Measurements from ENCODE around the gene PRKD1. TPM values are rescaled to one million over a fixed set of nuclear protein-coding genes. Genes with fewer than 3 reads are reported as not detected.

The PRKD1 gene
- total RNA-seq, 2 experiments from 2014 or later: not detected

DNA sequence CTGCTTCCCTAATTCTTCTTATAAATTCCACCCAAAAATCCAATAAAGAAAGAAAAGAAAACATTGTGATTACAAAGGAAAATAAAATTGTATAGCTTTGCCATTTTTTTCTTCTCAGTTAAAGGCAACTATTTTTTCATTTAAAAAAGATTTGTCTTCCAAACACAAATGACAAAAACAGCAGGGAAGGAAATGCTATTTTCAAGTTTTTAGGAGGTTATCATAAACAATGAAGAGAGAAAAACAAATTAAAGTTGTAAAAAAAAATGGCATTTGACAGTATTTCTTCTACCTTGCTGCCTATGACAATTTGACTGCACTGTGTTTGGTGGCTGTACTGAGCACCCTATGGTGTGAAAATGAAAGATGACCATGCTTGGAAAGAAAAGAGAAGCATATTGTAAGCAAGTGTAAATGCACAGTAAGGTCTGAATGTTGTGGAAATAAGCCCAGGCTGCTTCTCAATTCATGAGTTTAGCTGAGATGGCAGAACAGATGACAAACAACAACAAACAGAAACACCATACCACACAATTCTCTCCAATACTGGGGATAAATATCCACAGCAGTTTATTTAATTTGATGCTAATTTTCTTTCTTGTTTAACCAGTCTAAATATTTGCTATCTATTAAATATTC, 109.8 kb downstream of the PRKD1 start:
- H3K4me3 ChIP-seq (ENCODE audit: low read length): no peak overlapping the region
- Mint-ChIP-seq H3K4me1 (ENCODE audit: low read depth) (no peaks in the 10 kb centered on the region), H3K4me3 (no peak overlapping the region), H3K27ac (no peak overlapping the region), H3K27me3 (no peaks in the 10 kb centered on the region), H3K36me3 (ENCODE audit: low read depth) (no peaks in the 10 kb centered on the region), H3K9me3 (peaks cover 8% of the 10 kb centered on the region)
- no peak for DNase-seq
- no peak for TF ChIP-seq CTCF (IDR thresholded peaks at IDR 0.05)
- intact Hi-C loops (cut with DNase I, micrococcal nuclease): no loop called here
- no peak for ATAC-seq (ENCODE audit: poor library complexity)
- ChIA-PET POLR2A (no interaction called here), CTCF (no interaction called here)
- H3K36me3 ChIP-seq (ENCODE audit: insufficient read depth, low read length): no peaks in the 10 kb centered on the region
- H3K4me1 ChIP-seq (ENCODE audit: insufficient read depth, low read length): no peaks in the 10 kb centered on the region
- peaks cover 0 to 5% of the 10 kb centered on the region in 2 experiments for H3K9me3 ChIP-seq (ENCODE audit: control insufficient read depth in 1 of 2, insufficient read depth in 1 of 2, low read length in 2 of 2)
- no peak overlapping the region for H3K27ac ChIP-seq (ENCODE audit: low read depth in 1 of 2, low read length in 2 of 2)
- H3K27me3 ChIP-seq (ENCODE audit: control insufficient read depth in 1 of 2, insufficient read depth in 2 of 2, low read length in 2 of 2): no peaks in the 10 kb centered on the region

DNA sequence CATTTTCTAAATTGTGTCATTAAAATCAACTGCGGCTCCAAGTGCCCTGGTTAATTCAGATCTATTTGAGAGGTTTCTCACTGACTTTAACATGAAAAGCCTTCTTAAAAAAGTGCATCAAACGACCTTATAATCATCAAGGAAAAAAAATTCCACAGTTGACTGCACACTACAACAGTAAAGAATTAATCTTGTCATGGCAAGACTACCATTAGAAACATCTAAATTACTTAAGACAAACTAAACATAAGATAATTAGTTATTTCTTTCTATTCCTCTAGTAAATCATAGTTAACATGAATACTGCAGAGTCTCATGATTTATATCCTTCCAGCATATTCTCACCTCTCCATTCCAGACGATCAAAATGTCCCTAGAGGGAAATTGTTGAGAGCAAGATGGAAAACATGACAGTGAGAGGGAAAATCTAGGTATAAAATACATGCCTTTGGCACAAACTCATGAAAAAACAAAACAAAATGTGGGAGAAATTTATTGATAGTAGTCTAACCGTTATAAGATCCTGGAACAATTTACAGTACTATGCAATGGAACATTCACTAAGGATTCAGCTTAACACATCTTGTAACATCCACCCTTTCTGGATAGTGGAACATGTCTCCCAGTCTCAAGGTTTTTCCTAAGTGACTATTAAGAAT, 112.5 kb downstream of the PRKD1 start:
- no peaks in the 10 kb centered on the region for H3K4me1 Mint-ChIP-seq (ENCODE audit: low read depth)
- no peaks in the 10 kb centered on the region for H3K36me3 ChIP-seq (ENCODE audit: insufficient read depth, low read length)
- H3K27ac ChIP-seq (ENCODE audit: low read depth in 1 of 2, low read length in 2 of 2): no peak overlapping the region
- ATAC-seq (ENCODE audit: poor library complexity) (no peak), DNase-seq (no peak)
- H3K4me3 ChIP-seq (ENCODE audit: low read length): no peak overlapping the region
- no peak for TF ChIP-seq CTCF (IDR thresholded peaks at IDR 0.05)
- intact Hi-C loops (cut with DNase I, micrococcal nuclease): no loop called here
- H3K4me1 ChIP-seq (ENCODE audit: insufficient read depth, low read length): no peaks in the 10 kb centered on the region
- ChIA-PET POLR2A (no interaction called here), CTCF (no interaction called here)
- no peak overlapping the region for H3K27ac Mint-ChIP-seq
- H3K36me3 Mint-ChIP-seq (ENCODE audit: low read depth): no peaks in the 10 kb centered on the region
- H3K9me3 Mint-ChIP-seq: peaks cover 10% of the 10 kb centered on the region
- peaks cover 0 to 11% of the 10 kb centered on the region in 2 experiments for H3K9me3 ChIP-seq (ENCODE audit: control insufficient read depth in 1 of 2, insufficient read depth in 1 of 2, low read length in 2 of 2)
- no peak overlapping the region for H3K4me3 Mint-ChIP-seq
- H3K27me3 ChIP-seq (ENCODE audit: control insufficient read depth in 1 of 2, insufficient read depth in 2 of 2, low read length in 2 of 2): no peaks in the 10 kb centered on the region
- no peaks in the 10 kb centered on the region for H3K27me3 Mint-ChIP-seq

- ATAC-seq (ENCODE audit: poor library complexity): no peak
- no peak for TF ChIP-seq CTCF (IDR thresholded peaks at IDR 0.05)
- no peak for DNase-seq
Observed at GRCh38 chr14:29814156-29815015, 113.3 kb downstream of the PRKD1 start.

More at GRCh38 chr14:29814156-29815015, 113.3 kb downstream of the PRKD1 start:
- ChIA-PET POLR2A (no interaction called here), CTCF (no interaction called here)
- Mint-ChIP-seq H3K36me3 (ENCODE audit: low read depth) (no peaks in the 10 kb centered on the region), H3K9me3 (peaks cover 10% of the 10 kb centered on the region), H3K27ac (no peak overlapping the region), H3K4me1 (ENCODE audit: low read depth) (no peaks in the 10 kb centered on the region), H3K4me3 (no peak overlapping the region), H3K27me3 (no peaks in the 10 kb centered on the region)
- intact Hi-C loops (cut with DNase I, micrococcal nuclease): no loop called here
- H3K4me1 ChIP-seq (ENCODE audit: insufficient read depth, low read length): no peaks in the 10 kb centered on the region
- H3K4me3 ChIP-seq (ENCODE audit: low read length): no peak overlapping the region
- H3K27me3 ChIP-seq (ENCODE audit: control insufficient read depth in 1 of 2, insufficient read depth in 2 of 2, low read length in 2 of 2): no peaks in the 10 kb centered on the region
- H3K36me3 ChIP-seq (ENCODE audit: insufficient read depth, low read length): no peaks in the 10 kb centered on the region
- H3K9me3 ChIP-seq (ENCODE audit: control insufficient read depth in 1 of 2, insufficient read depth in 1 of 2, low read length in 2 of 2): peaks cover 0 to 10% of the 10 kb centered on the region in 2 experiments
- no peak overlapping the region for H3K27ac ChIP-seq (ENCODE audit: low read depth in 1 of 2, low read length in 2 of 2)
